ENCODE data around the gene RAC2.
A peak's percentile ranks its signal among the peaks of the same experiment; 100 is the strongest.
"Not testable (repeated sequence)": the region's sequence is repeated elsewhere in the genome, so short reads cannot be mapped to it uniquely, and the experiment has no call there.

RAC2 gene

DNA sequence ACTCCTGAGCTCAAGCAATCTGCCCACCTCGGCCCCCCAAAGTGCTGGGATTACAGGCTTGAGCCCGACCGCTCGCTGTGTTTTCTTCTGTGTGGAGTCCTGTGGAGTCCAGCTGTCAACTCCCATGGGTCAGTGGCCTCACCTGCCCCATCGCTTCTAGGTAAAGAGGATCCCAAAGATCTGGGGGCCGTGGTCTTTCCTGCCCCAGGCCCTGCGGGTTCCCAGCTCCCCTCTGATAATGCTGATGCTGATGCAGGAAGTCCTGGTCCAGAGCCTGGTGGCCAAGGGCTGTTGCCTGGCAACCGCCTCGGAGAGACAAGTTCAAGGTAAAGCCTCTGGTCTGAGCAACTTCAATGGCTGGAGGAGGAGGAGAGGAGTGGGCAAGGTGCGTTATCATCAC is 41.4 kb downstream of the RAC2 start:
- DNase-seq = no peak

DNA sequence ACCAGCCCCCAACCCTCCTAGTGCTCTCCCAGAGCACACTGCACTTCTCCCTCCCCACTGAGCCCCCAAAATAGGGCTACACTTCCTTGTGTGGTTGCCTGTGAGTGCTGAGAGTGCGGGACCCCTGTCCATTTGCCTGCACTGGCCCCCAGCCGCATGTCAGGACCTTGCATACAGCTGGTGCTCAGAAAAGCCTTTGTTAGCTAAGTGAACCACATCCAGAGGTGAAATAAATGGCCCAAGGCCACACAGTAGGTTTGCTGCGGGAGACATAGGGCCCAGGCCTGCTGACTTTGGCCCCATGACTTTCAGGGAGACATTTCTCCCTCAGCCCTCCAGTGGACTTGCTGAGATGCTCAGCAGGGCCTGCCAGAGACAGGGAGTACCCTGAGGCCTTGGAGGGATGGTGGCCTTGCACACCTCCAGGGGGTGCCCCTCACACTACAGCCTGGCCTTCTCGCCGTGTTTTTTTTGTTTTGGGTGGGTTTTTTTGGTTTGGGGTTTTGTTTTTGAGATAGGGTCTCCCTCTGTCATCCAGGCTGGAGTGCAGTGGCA is 42.0 kb downstream of the RAC2 start:
- no peak for DNase-seq

- DNase-seq = not testable (repeated sequence)
Observed at GRCh38 chr22:37201443-37201820, 42.6 kb downstream of the RAC2 start.

DNA sequence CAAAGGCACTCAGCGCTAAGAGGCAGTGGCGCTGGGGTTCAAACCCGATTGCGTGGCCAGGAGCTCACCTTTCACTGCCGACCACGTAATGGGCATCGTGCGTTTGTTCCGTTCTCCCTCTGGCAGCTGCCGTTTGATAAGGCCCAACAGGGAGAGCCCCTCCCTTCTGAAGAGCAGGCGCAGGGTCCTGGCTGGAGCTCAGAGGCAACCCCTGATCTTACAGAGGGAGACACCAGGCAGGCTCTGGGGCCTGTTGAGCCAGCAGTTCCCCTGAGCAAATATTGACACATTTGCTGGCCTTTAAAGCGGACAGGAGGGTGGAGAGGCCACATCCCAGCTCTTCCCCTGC is 44.3 kb downstream of the RAC2 start:
- no peak for DNase-seq

DNA sequence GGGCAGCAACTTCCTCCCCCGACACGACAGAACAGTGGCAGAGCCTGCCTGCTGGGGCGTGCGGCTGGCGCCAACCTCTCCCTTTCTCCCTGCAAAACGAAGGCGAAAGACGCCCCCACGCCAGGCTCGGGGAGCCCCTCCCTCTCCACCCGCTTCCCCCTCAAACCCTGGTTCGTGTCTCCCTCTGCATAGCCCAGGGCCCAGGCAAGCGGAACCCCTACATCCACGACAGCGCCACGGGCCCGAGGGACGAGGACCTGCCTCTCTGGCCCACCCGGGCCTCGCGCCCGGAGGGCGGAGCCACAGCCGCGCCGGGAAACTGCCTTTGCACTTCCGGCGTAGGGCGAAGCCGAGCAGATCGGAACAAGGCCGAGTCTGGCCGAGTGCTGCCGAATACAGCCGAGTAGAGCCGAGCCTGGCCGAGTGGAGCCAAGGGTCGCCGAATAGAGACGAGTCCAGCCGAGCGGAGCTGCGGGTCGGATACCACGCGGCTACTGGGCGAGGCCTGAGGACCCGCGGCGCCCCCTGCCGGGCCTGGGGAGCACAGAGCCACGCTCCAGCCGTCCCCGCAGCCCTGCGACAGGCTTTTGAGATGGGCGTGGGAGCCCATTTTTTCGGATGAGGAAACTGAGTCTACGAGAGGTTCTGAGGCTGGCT is 44.8 kb downstream of the RAC2 start:
- DNase-seq = peak; percentile 99

- DNase-seq = peak; percentile 91
Observed at GRCh38 chr22:37198258-37199102, 45.6 kb downstream of the RAC2 start.

GRCh38 chr22:37197451-37198257 is 46.4 kb downstream of the RAC2 start:
- DNase-seq = peak; percentile 98

DNA sequence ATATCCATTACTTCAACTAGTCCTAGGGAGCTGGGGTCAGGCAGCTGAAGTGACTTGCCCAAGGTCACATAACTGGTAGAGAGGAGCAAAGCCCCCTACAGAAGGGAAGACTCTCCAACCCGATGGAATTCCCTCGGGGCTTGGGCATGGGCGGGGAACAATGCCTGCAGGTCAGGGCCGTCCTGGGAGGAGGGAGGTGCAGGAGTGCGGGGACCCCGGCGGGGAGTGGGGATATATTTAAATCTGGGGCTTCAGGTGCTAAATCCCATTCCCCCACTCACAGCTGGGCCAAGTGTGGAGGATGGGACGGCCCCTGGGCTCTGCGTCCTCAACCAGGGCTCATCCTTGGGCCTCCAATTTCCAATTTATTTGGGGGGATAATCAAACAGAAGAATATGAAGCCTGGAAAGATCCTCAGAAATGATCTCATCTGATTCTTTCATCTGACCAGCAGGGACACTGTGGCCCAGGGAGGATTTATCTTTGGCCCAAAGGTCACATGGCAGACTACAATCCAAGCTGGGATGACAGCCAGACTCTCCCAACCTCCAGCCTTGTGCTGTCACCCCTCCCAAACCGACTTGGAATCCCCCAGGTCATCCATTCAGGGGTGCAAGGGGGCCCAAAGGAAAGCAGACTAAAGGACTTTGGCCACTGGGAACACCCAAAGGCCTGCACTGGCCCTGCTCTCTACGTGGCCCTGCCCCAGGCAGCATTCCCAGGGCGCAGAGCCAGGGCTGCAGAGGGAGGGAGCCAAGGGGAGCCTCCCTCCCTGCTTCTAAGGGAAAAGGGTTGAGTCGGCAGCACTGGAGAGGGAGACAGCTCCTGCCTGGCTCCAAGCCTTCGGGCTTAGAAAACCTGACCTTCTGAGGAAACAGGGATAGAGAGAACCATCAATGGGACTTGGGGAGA is 47.3 kb downstream of the RAC2 start:
- peak; percentile 78 for DNase-seq

DNA sequence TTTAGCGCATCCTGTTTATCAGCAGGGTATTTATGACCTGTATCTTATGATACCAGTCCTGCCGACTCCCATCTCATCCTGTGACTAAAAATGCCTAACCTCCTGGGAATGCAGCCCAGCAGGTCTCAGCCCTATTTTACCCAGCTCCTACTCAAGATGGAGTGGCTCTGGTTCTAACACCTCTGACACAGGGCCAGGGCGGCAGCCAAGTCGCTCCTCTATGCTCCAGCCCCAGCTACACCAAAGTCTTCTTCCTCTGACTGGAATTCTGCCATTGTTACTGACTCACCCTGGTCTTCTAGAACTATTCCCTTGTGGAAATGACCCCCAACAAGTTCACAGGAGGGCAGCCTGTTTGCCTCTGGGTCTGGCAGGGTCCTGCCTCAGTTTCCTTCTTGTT is 48.1 kb downstream of the RAC2 start:
- DNase-seq = peak; percentile 81

GRCh38 chr22:37194750-37195149 is 49.3 kb downstream of the RAC2 start:
- no peak for DNase-seq

DNA sequence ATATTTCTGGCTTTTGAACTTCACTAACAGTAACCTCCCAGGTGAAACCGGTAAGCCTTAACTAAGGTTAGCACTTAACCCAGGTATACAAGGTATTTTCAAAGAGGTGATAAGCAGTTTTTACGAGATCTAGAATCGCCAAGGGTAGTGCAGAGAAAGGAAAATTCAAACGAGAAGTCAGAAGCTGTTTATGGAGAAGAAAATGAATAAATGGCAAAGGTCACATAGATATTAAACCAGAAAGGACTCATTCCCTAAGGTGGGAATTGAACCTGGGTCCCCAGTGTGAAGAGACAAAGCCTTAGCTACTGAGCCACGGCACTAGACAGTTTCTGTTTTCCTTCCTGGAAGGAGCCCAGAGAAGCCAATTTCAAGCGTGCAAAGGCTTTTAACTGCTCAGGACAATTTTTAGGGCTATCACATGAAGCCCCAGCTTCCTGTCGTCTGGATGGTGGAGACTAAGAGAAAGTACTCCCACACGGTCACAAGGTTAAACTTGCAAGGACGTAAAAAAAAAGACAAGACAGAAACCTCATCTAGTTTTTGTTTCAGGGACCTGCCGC is 50.4 kb downstream of the RAC2 start:
- no peak for DNase-seq

DNA sequence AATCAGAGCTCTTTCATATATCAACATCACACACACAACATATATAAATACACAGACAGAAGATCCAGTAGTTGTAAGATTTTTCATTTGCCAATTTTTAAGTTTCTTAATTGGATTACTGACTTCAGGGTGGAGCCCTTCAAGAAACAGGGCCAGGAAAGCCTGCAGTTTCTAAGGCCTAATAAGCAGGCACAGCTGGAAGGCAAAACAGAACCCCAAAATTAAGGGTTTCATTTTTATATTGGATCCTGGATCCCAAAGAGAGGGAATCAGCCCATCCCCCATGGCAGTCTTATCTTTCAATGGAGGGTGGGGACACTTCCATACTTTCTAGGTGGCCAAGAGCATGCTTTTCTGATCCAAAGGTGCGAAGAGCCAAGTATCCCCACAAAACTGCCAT is 51.3 kb downstream of the RAC2 start:
- DNase-seq = no peak

GRCh38 chr22:37192204-37192603 is 51.9 kb downstream of the RAC2 start:
- no peak for DNase-seq

GRCh38 chr22:37190262-37190780 is 53.7 kb downstream of the RAC2 start:
- no peak for DNase-seq

DNA sequence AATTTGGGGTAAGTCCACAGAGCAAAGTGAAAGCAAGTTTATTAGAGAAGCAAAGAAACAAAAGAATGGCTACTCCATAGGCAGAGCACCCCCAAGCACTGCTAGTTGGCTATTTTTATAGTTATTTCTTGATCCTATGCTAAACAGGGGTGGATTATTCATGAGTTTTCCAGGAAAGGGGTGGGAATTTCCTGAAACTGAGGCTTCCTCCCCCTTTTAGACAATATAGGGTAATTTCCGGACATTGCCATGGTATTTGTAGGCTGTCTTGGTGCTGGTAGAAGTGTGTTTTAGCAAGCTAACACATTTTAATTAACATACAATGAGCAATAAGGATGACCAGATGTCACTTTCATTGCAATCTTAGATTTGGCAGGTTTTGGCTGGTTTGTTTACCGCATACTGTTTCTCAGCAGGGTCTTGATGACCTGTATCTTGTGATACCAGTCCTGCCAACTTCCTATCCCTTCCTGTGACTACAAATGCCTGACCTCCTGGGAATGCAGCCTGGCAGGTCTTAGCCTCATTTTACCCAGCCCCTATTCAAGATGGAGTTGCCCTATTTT is 55.1 kb downstream of the RAC2 start:
- DNase-seq = no peak

DNA sequence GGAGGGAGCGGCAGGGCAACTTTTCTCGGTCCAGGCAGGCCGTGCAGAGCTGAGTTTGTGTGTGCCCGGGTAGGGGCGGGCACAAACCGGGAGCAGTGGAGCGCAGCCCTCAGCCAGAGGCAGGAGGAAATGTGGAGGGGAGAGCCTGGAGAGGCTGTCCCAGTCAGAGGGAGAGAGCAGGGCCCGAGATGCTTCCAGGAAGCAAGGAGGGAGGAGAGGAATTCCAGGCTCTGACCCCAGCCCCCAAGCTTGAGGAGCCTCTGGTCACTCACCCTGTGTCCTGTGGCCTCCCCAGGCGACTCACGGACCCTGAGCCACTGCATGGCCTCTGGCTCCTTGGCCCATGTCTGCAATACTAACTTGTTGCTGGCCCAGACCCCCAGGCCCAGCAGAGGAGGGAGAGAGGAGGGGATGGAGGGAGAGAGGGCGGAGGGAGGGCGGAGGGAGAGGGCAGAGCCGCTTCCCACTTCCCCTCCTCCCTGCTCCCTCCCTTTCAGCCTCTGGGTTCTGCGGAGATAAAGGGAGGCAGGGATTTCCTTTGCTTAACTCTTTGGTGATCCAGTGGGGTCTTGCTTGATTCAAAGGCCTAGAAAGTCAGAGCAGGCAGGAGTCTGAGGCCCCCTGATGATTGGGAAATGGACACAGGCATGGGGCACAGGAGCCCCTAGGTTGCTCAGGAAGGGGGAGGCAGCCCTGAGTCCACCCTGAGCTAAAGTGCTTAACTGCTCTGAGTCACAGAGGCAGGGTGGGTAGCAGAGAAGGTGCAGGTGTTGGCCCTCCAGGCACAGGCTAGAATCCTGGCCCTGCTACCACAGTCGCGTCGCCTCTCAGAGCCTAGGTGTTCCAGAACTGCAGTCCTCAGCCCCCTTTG is 55.9 kb downstream of the RAC2 start, which contains the start of gene C1QTNF6:
C1QTNF6 (minus strand) TSS at position 357 of the 871 bp plus-strand sequence; CDS start at position 323, 34 bp downstream.
- DNase-seq = peak; percentile 91

GRCh38 chr22:37187552-37187890 is 56.5 kb downstream of the RAC2 start:
- peak; percentile 72 for DNase-seq

- no peak for DNase-seq
Observed at GRCh38 chr22:37186997-37187522, 57.0 kb downstream of the RAC2 start.

- no peak for DNase-seq
Observed at GRCh38 chr22:37186228-37186996, 57.7 kb downstream of the RAC2 start.
